A549 (cell line): ENCODE results near the gene ENAH. TPM values are rescaled to one million over a fixed set of nuclear protein-coding genes. Genes with fewer than 3 reads are reported as not detected.

Experiments
- ATAC-seq, 2 experiments: fragments of 200-7000 bp in 1 of 2; fragments of >200 bp in 1 of 2; cut with Nextera tagmentation in 1 of 2; cut with Tn5 transposase in 1 of 2; 3 replicates each; pipeline versions ENCODE4 v1.8.0 to v1.9.1; 2018 to 2020; ENCODE audit warnings: mild to moderate bottlenecking in 1 of 2, moderate library complexity in 1 of 2
- CTCF ChIA-PET: fragments of 300-600 bp; sonication (Branson Sonifier 250); formaldehyde crosslinking; extraction: SDS; loops from one replicate; lab custom pipeline; 2021; ENCODE audit warnings: antibody characterized with exemption, inconsistent platforms; lab: Yijun Ruan, JAX
- POLR2A ChIA-PET: fragments of 350-600 bp; formaldehyde crosslinking; extraction: SDS; loops from one replicate; lab custom pipeline; 2021; ENCODE audit warnings: antibody characterized with exemption, inconsistent platforms; lab: Yijun Ruan, JAX
- DNase-seq, 2 experiments: peaks; one replicate each; pipeline versions ENCODE4 v3.0.0 to v3.0.0-alpha.2; 2011 to 2016; ENCODE audit warnings: low read depth in 1 of 2, low spot score in 1 of 2
- FAIRE-seq: peaks from 2 replicates; lab custom pipeline; 2011; peaks lifted over from hg19 to GRCh38; lab: Jason Lieb, UNC
- H3K27ac ChIP-seq, 2 experiments: fragments of >200 bp; sonication (Bioruptor Twin); formaldehyde crosslinking; 3 replicates each; pipeline ENCODE4 v1.5.1; 2016 to 2017
- H3K4me1 ChIP-seq: fragments of >200 bp; sonication (Bioruptor Twin); formaldehyde crosslinking; 3 replicates; pipeline ENCODE4 v1.6.1; 2016
- H3K4me2 ChIP-seq: fragments of >200 bp; sonication (Bioruptor Twin); formaldehyde crosslinking; 3 replicates; pipeline ENCODE4 v1.6.1; 2016
- H3K4me3 ChIP-seq: fragments of >200 bp; sonication (Bioruptor Twin); formaldehyde crosslinking; 3 replicates; pipeline ENCODE4 v1.5.1; 2016
- H3K9me3 ChIP-seq: fragments of >200 bp; sonication (Bioruptor Twin); formaldehyde crosslinking; 3 replicates; pipeline ENCODE4 v1.6.1; 2016
- BHLHE40 ChIP-seq: IDR thresholded peaks from 2 replicates; pipeline ENCODE4 v1.6.1; 2012; ENCODE audit warnings: low read depth, low read length, inconsistent platforms
- CHD4 ChIP-seq: fragments of 200-600 bp; sonication (generic); IDR thresholded peaks from 2 replicates; pipeline ENCODE4 v1.6.1; 2016; ENCODE audit warnings: antibody characterized with exemption, mild to moderate bottlenecking, borderline replicate concordance
- EHMT2 ChIP-seq: fragments of 200-600 bp; sonication (generic); IDR thresholded peaks from 2 replicates; pipeline ENCODE4 v1.6.1; 2016; ENCODE audit warnings: antibody characterized with exemption, low read depth, mild to moderate bottlenecking, moderate library complexity
- EP300 ChIP-seq, 2 experiments: fragments of >200 bp; sonication (Bioruptor Twin); formaldehyde crosslinking; IDR thresholded peaks; 2 replicates in 1 of 2; 3 replicates in 1 of 2; pipeline ENCODE4 v1.6.1; 2016 to 2017
- ESRRA ChIP-seq: fragments of 150-350 bp; IDR thresholded peaks from 2 replicates; pipeline ENCODE4 v1.6.1; 2014; ENCODE audit warnings: mild to moderate bottlenecking, low read length, borderline replicate concordance
- FOSB ChIP-seq: fragments of 250-450 bp; sonication (Bioruptor Pico); IDR thresholded peaks from 2 replicates; pipeline ENCODE4 v1.5.0; 2020; ENCODE audit warnings: mild to moderate bottlenecking, moderate library complexity
- FOSL2 ChIP-seq, 2 experiments: fragments of 450-650 bp in 1 of 2; fragments of >200 bp in 1 of 2; sonication (Bioruptor Twin) in 1 of 2; formaldehyde crosslinking; IDR thresholded peaks; 2 replicates each; pipeline versions ENCODE4 v1.5.0 to v1.6.1; 2016 to 2020; ENCODE audit warnings: mild to moderate bottlenecking in 1 of 2, moderate library complexity in 1 of 2
- GATA3 ChIP-seq: IDR thresholded peaks from 2 replicates; pipeline ENCODE4 v1.6.1; 2012; ENCODE audit warnings: borderline replicate concordance
- HOXA7 ChIP-seq: fragments of 250-450 bp; sonication (Bioruptor Pico); IDR thresholded peaks from 2 replicates; pipeline ENCODE4 v1.5.0; 2020; ENCODE audit warnings: mild to moderate bottlenecking, moderate library complexity
- HOXB13 ChIP-seq: fragments of 250-450 bp; sonication (Bioruptor Pico); IDR thresholded peaks from 2 replicates; pipeline ENCODE4 v1.5.0; 2020; ENCODE audit warnings: low read depth, mild to moderate bottlenecking, moderate library complexity
- JUN ChIP-seq, 2 experiments: fragments of >200 bp; sonication (Bioruptor Twin); formaldehyde crosslinking; IDR thresholded peaks; 2 replicates in 1 of 2; 3 replicates in 1 of 2; pipeline ENCODE4 v1.6.1; 2016 to 2017
- KDM1A ChIP-seq: fragments of 200-600 bp; sonication (generic); IDR thresholded peaks from 2 replicates; pipeline ENCODE4 v1.6.1; 2016; ENCODE audit warnings: low read depth, mild to moderate bottlenecking
- KDM5A ChIP-seq: fragments of 200-600 bp; sonication (generic); IDR thresholded peaks from 2 replicates; pipeline ENCODE4 v1.6.1; 2016; ENCODE audit warnings: antibody characterized with exemption, mild to moderate bottlenecking
- MAZ ChIP-seq: fragments of 150-350 bp; IDR thresholded peaks from 2 replicates; pipeline ENCODE4 v1.6.1; 2014; ENCODE audit warnings: antibody characterized with exemption, low read depth, low read length, borderline replicate concordance
- NFE2L2 ChIP-seq: fragments of 150-350 bp; conservative IDR thresholded peaks from 2 replicates; pipeline ENCODE4 v1.6.1; 2014; ENCODE audit warnings: low read length
- POLR2A ChIP-seq: IDR thresholded peaks from 2 replicates; pipeline ENCODE4 v1.6.1; 2012; ENCODE audit warnings: mild to moderate bottlenecking, low read length
- POLR2AphosphoS2 ChIP-seq: conservative IDR thresholded peaks from 2 replicates; pipeline ENCODE4 v1.6.1; 2012; ENCODE audit warnings: low read length, improper control_type of control experiment, inconsistent platforms
- SMC3 ChIP-seq: fragments of >200 bp; sonication (Bioruptor Twin); formaldehyde crosslinking; IDR thresholded peaks from 3 replicates; pipeline ENCODE4 v1.6.1; 2018; ENCODE audit warnings: inconsistent platforms
- SREBF2 ChIP-seq: fragments of 450-650 bp; IDR thresholded peaks from 2 replicates; pipeline ENCODE4 v1.6.1; 2014; ENCODE audit warnings: mild to moderate bottlenecking, moderate library complexity
- TFCP2L1 ChIP-seq: fragments of 250-450 bp; sonication (Bioruptor Pico); IDR thresholded peaks from 2 replicates; pipeline ENCODE4 v1.5.0; 2021; ENCODE audit warnings: mild to moderate bottlenecking
- ZC3H11A ChIP-seq: fragments of 450-650 bp; IDR thresholded peaks from 2 replicates; pipeline ENCODE4 v1.6.1; 2014; ENCODE audit warnings: antibody characterized with exemption, mild to moderate bottlenecking
- ZFP36 ChIP-seq: fragments of 450-650 bp; IDR thresholded peaks from 2 replicates; pipeline ENCODE4 v1.6.1; 2014; ENCODE audit warnings: borderline replicate concordance; ENCODE audit not compliant: partially characterized antibody
- ZNF302 ChIP-seq: fragments of 250-450 bp; sonication (Bioruptor Pico); IDR thresholded peaks from 2 replicates; pipeline ENCODE4 v1.9.0; 2021; ENCODE audit warnings: inconsistent platforms, mild to moderate bottlenecking, moderate library complexity
- WGBS: methylation state at CpG from one replicate; pipeline ENCODE4 v1.1.6; 2017; ENCODE audit errors: missing lambda C conversion rate; 5-methylcytosine and 5-hydroxymethylcytosine counted together
- polyA plus RNA-seq, 4 experiments: library from polyadenylated mRNA; depleted of rRNA in 3 of 4; stranded (reverse); fragments of >200 nt; fragmentation: RNase III in 1 of 4; extraction: RNeasy Plus Mini Kit Qiagen cat#74134 plus additional on column Dnase treatment in 1 of 4; gene quantifications; 2 replicates in 3 of 4; 3 replicates in 1 of 4; pipeline ENCODE4 v1.2.3, GENCODE V29; 2011 to 2017
- TF ChIP-seq, protein P1 (sequence below): fragments of >200 bp; sonication (Bioruptor Twin); formaldehyde crosslinking; IDR thresholded peaks from 2 replicates; pipeline ENCODE4 v1.6.1; 2016
- TF ChIP-seq, protein P2 (sequence below): fragments of 250-450 bp; sonication (Bioruptor Pico); IDR thresholded peaks from 2 replicates; pipeline ENCODE4 v1.5.0; 2020; ENCODE audit warnings: low read depth, mild to moderate bottlenecking, moderate library complexity
- TF ChIP-seq, protein P3 (sequence below): IDR thresholded peaks from 2 replicates; pipeline ENCODE4 v1.6.1; 2012; ENCODE audit warnings: low read depth, borderline replicate concordance
- TF ChIP-seq, protein P4 (sequence below): fragments of 150-350 bp; IDR thresholded peaks from 2 replicates; pipeline ENCODE4 v1.6.1; 2014; ENCODE audit warnings: low read depth, mild to moderate bottlenecking, low read length
- TF ChIP-seq, protein P5 (sequence below): fragments of 450-650 bp; IDR thresholded peaks from 2 replicates; pipeline ENCODE4 v1.6.1; 2014; ENCODE audit warnings: antibody characterized with exemption
- TF ChIP-seq, protein P6 (sequence below): IDR thresholded peaks from 2 replicates; pipeline ENCODE4 v1.6.1; 2012

ENAH gene
- polyA plus RNA-seq, 2 of the 4 experiments (the other 2 are of a cell fraction), result 142 to 155 TPM

DNA sequence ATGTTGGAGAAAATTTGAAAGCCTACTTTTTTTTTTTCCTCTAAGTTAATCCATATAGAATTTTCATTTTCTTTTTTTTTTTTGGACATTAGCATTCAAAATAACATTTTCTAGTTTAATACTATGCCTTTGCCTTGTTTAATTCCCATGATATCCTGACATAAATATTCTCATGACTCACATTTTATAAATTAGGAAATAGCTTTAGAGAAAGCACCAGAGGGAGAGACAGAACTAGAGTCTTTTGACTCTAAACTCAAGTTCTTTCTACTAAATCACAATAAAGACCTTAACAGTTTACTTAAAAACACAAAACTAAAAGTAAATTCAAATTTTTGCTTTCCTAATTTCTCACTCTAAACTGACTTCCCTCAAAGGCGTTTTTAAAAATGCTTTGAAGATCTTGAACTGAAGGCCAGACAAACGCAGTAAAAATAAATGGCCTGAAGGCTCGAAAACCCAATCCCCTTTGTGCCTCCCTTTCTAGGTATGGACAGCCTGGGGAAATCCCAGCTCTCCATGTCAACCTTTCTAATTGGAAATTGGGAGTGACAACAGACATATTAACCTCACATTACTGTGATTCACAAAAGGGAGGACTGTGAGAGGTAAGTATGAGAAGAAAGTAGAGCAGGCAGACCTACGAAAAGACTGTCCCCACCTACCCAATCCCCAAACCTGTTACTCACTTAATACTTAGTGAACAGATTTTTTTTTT is 104.6 kb downstream of the ENAH start:
- Histone ChIP-seq H3K9me3 (no peaks in the 10 kb centered on the region), H3K4me3 (no peak overlapping the region), H3K4me2 (no peak overlapping the region), H3K4me1 (peaks cover 10% of the 10 kb centered on the region; the same call in 2 of the 3 replicates), H3K27ac (no peak overlapping the region)
- FAIRE-seq, result no peak
- WGBS, result 80% methylated on average over 4 of the region's 4 CpGs
- no peak for ATAC-seq
- ChIA-PET CTCF (interaction anchor here (0.6 to 7.1 kb wide), 6 partner anchors 10 to 267 kb away, joined by 3 to 27 read pairs (median 4); no protein-coding TSS in a partner anchor), POLR2A (no interaction called here)
- TF ChIP-seq FOSB (CRISPR knock-in tag) (no peak), ZNF302 (no peak), CHD4 (no peak), JUN (IDR thresholded peaks at IDR 0.05) (no peak), TFCP2L1 (CRISPR knock-in tag) (no peak)
- TF ChIP-seq, protein P1, sequence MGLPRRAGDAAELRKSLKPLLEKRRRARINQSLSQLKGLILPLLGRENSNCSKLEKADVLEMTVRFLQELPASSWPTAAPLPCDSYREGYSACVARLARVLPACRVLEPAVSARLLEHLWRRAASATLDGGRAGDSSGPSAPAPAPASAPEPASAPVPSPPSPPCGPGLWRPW, result no peak
- TF ChIP-seq, protein P2, sequence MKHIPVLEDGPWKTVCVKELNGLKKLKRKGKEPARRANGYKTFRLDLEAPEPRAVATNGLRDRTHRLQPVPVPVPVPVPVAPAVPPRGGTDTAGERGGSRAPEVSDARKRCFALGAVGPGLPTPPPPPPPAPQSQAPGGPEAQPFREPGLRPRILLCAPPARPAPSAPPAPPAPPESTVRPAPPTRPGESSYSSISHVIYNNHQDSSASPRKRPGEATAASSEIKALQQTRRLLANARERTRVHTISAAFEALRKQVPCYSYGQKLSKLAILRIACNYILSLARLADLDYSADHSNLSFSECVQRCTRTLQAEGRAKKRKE (CRISPR knock-in tag), result no peak
- TF ChIP-seq, protein P3, sequence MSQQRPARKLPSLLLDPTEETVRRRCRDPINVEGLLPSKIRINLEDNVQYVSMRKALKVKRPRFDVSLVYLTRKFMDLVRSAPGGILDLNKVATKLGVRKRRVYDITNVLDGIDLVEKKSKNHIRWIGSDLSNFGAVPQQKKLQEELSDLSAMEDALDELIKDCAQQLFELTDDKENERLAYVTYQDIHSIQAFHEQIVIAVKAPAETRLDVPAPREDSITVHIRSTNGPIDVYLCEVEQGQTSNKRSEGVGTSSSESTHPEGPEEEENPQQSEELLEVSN, result no peak
- DNase-seq, result no peak

DNA sequence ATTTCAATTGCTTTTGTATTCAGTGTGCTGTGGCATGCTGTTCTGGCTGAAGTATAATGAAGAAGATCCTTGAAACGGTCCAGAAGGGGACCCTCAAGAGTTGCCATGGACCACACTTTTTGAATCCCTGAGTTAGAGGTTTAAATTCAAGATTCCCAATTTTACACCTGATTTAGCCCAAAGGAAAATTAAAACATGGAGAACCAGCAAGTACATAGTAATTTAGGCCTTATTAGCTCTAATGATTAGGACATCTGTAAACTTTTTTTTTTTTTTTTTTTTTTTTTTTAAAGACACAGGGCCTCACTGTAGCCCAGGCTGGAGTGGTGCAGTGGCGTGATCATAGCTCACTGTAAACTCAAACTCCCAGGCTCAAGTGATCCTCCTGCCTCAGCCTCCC is 107.3 kb downstream of the ENAH start:
- H3K9me3 ChIP-seq, result no peaks in the 10 kb centered on the region
- no peak for FAIRE-seq
- H3K4me1 ChIP-seq, result peaks cover 10% of the 10 kb centered on the region; the same call in 2 of the 3 replicates
- no peak overlapping the region for H3K4me3 ChIP-seq
- 85% methylated on average over 2 of the region's 2 CpGs for WGBS
- TF ChIP-seq POLR2AphosphoS2 (no peak), EP300 (IDR thresholded peaks at IDR 0.05) (no peak), HOXB13 (CRISPR knock-in tag) (no peak), ZFP36 (no peak), GATA3 (no peak), MAZ (no peak), SREBF2 (no peak), BHLHE40 (no peak), SMC3 (no peak), EHMT2 (no peak), FOSL2 (IDR thresholded peaks at IDR 0.05) (no peak), FOSL2 (CRISPR knock-in tag; IDR thresholded peaks at IDR 0.05) (no peak), HOXA7 (CRISPR knock-in tag) (no peak), CHD4 (no peak)
- peak in 1 of 2 experiments; percentile 18; a peak in 1 of 6 replicates for ATAC-seq
- DNase-seq, result no peak
- H3K27ac ChIP-seq, result no peak overlapping the region
- POLR2A ChIA-PET, result no interaction called here
- H3K4me2 ChIP-seq, result no peak overlapping the region
- CTCF ChIA-PET, result interaction anchor here (1.3 to 1.7 kb wide), 5 partner anchors 8 to 232 kb away, joined by 3 to 9 read pairs (median 7); partner anchors contain the start of gene SRP9

DNA sequence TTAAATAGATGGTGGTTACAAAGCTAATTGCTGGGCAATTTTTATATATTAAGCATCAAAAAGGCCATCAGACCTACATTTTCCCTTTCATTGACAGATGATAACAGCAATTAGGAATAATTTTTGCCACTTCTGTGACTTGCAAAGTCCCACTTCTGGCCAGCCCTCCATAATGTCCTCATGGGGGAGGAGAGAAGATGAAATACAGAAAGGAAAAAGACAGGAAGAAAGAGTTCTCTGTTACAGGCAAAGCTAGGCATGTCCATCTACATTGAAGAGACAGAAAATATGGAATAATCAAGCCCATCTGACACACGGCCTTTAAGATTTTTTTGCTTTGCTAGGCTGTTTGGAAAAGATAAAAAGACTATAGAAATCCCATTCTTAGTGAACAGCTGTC is 108.0 kb downstream of the ENAH start:
- Histone ChIP-seq H3K4me3 (no peak overlapping the region), H3K27ac (no peak overlapping the region), H3K4me1 (peaks cover 12% of the 10 kb centered on the region; the same call in 2 of the 3 replicates), H3K4me2 (no peak overlapping the region), H3K9me3 (no peaks in the 10 kb centered on the region)
- WGBS, result 64% methylated on average over 1 of the region's 1 CpG
- ChIA-PET CTCF (interaction anchor here (1.3 to 1.6 kb wide), 3 partner anchors 9 to 23 kb away, joined by 3 to 7 read pairs (median 6); no protein-coding TSS in a partner anchor), POLR2A (interaction anchor here (0.7 kb wide), 1 partner anchor 232 kb away, joined by 3 read pairs; no protein-coding TSS in a partner anchor)
- TF ChIP-seq ZC3H11A (no peak), ESRRA (no peak), JUN (IDR thresholded peaks at IDR 0.05) (no peak), KDM1A (no peak), FOSB (CRISPR knock-in tag) (no peak), GATA3 (no peak), NFE2L2 (no peak), EHMT2 (no peak), POLR2A (no peak), KDM5A (no peak), POLR2AphosphoS2 (no peak)
- TF ChIP-seq, protein P4, sequence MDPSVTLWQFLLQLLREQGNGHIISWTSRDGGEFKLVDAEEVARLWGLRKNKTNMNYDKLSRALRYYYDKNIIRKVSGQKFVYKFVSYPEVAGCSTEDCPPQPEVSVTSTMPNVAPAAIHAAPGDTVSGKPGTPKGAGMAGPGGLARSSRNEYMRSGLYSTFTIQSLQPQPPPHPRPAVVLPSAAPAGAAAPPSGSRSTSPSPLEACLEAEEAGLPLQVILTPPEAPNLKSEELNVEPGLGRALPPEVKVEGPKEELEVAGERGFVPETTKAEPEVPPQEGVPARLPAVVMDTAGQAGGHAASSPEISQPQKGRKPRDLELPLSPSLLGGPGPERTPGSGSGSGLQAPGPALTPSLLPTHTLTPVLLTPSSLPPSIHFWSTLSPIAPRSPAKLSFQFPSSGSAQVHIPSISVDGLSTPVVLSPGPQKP, result no peak
- TF ChIP-seq, protein P5, sequence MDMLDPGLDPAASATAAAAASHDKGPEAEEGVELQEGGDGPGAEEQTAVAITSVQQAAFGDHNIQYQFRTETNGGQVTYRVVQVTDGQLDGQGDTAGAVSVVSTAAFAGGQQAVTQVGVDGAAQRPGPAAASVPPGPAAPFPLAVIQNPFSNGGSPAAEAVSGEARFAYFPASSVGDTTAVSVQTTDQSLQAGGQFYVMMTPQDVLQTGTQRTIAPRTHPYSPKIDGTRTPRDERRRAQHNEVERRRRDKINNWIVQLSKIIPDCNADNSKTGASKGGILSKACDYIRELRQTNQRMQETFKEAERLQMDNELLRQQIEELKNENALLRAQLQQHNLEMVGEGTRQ, result no peak
- TF ChIP-seq, protein P6, sequence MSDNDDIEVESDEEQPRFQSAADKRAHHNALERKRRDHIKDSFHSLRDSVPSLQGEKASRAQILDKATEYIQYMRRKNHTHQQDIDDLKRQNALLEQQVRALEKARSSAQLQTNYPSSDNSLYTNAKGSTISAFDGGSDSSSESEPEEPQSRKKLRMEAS, result no peak
- FAIRE-seq, result no peak
- ATAC-seq, result no peak
- no peak for DNase-seq
